Activated CD8-positive, alpha-beta T cell treated with anti-CD3 and anti-CD28 coated beads for 36 hours (primary cell): Measurements from ENCODE around the gene PLEKHN1. TPM values are rescaled to one million over a fixed set of nuclear protein-coding genes. Genes with fewer than 3 reads are reported as not detected.
A peak's percentile ranks its signal among the peaks of the same experiment; 100 is the strongest.

Source experiments
- ATAC-seq: fragments of 200-7000 bp; cut with Tn5 transposase; one replicate; pipeline ENCODE4 v1.10.0; 2021; ENCODE audit warnings: mild to moderate bottlenecking, moderate library complexity
- CTCF ChIA-PET: fragments of 350-600 bp; sonication (Branson Sonifier 250); formaldehyde crosslinking; loops from one replicate; lab custom pipeline; 2021; ENCODE audit warnings: antibody characterized with exemption; lab: Charles Lee
- POLR2A ChIA-PET: fragments of 350-600 bp; sonication (Branson Sonifier 250); formaldehyde crosslinking; loops from one replicate; lab custom pipeline; 2021; ENCODE audit warnings: antibody characterized with exemption; lab: Charles Lee
- DNase-seq: peaks from one replicate; pipeline ENCODE4 v3.0.0-alpha.2; 2020
- H3K27ac Mint-ChIP-seq: one replicate; pipeline ENCODE4 v1.8.0; 2021; ENCODE audit warnings: mild to moderate bottlenecking, mixed read lengths
- H3K27me3 Mint-ChIP-seq: one replicate; pipeline ENCODE4 v1.8.0; 2021; ENCODE audit warnings: mixed read lengths
- H3K36me3 Mint-ChIP-seq: one replicate; pipeline ENCODE4 v1.8.0; 2021; ENCODE audit warnings: low read depth, mixed read lengths
- H3K4me1 Mint-ChIP-seq: one replicate; pipeline ENCODE4 v1.8.0; 2021; ENCODE audit warnings: low read depth, mixed read lengths
- H3K4me3 Mint-ChIP-seq: one replicate; pipeline ENCODE4 v1.8.0; 2021; ENCODE audit warnings: mild to moderate bottlenecking, moderate library complexity, mixed read lengths
- H3K9me3 Mint-ChIP-seq: one replicate; pipeline ENCODE4 v1.8.0; 2021; ENCODE audit warnings: mixed read lengths
- CTCF ChIP-seq: fragments of 200-600 bp; IDR thresholded peaks from one replicate; pipeline ENCODE4 v1.8.0; 2022; ENCODE audit warnings: antibody characterized with exemption, mild to moderate bottlenecking
- intact Hi-C: fragments of 100-400 bp; cut with micrococcal nuclease; formaldehyde crosslinking; loops from one replicate; pipeline ENCODE4 v1.10.0; 2022
- total RNA-seq, 2 experiments: library from RNA; stranded (reverse); gene quantifications; one replicate each; pipeline ENCODE4 v1.2.3, GENCODE V29; 2021

The PLEKHN1 gene
- total RNA-seq, 2 experiments from 2014 or later: 1.0 to 1.3 TPM

DNA sequence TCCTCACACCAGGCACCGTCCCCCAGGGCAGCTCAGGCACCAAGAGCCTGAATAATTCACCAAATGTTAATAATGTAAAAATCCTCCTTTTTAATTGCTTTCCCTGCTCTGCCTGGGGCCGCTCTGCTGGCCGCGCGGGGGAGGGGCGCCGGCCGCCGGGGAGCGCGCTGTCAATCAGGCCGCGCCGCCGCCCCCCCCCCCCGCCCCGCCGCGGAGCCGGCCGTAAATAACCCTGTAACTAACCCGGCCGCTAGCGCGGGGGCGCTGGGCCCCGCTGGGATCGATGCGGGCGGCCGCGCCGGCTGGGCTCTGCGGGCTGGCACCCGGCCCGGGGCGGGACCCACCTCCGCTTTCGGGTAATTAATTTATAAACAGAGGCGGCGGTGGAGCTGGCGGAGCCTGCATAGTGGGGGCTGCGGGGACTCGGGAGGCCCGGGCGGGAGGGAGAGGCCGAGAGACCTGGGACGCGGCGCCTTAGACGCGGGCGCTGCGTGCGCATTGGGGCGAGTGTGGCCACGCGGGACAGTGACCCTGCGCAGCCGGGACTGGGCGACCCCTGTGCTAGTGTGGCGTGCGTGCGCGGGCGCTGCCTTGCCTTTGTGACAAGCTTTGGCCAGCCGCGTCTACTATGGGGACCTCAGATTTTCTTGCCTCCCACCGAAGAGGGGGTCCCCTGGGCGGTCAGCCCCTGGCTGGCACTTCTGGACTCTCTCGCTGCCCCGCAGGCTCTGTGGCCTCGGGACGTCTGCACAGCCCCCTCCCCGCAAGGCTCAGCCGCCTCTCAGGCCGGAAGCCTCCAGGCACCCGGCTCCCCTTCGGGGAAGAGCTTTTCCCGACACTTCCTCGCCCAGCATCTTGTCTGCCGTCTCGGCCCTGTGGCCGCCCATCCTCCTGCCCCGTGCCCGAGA is 25.9 kb upstream of the PLEKHN1 start:
- peaks cover 26% of the 10 kb centered on the region for H3K27me3 Mint-ChIP-seq
- intact Hi-C loops: no loop called here

DNA sequence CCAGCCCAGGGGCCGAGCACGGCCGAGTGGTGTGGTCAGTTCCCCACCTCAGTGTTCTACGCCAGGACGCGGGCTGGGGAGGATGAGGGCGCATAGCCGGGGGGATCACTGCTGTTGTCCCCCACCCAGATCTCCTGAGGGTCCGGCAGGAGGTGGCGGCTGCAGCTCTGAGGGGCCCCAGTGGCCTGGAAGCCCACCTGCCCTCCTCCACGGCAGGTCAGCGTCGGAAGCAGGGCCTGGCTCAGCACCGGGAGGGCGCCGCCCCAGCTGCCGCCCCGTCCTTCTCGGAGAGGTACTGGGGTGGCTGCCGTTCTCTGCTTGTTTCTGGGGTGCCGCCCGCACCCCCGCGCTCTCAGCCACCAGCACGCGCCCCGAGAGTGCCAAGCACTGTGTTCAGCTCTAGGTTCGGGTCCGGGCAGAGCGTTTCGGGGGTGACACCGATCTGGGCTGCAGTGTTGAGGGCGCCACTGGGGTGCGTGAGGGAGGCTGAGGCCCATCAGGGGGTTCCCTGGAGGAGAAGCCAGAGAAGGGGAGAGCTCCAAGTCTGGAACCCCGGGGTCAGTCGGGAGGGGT is 25.2 kb upstream of the PLEKHN1 start:
- no peak overlapping the region for H3K27ac Mint-ChIP-seq
- CTCF ChIA-PET: interaction anchor here (1.0 to 1.8 kb wide), 3 partner anchors 35 to 43 kb away, joined by 3 to 7 read pairs (median 5); no protein-coding TSS in a partner anchor
- ATAC-seq (peak; percentile 14), DNase-seq (no peak)
- no peaks in the 10 kb centered on the region for H3K9me3 Mint-ChIP-seq
- POLR2A ChIA-PET: interaction anchor here (0.9 to 3.3 kb wide), 7 partner anchors 10 to 24 kb away, joined by 3 to 17 read pairs (median 3); partner anchors contain the start of gene NOC2L
- H3K36me3 Mint-ChIP-seq: peaks cover 12% of the 10 kb centered on the region
- peak overlapping the region; percentile 57 for H3K4me3 Mint-ChIP-seq
- intact Hi-C loops: no loop called here
- no peak for TF ChIP-seq CTCF
- peaks cover 4% of the 10 kb centered on the region for H3K4me1 Mint-ChIP-seq
- peaks cover 22% of the 10 kb centered on the region for H3K27me3 Mint-ChIP-seq

More for the DNA sequence above, 25.9 kb upstream of the PLEKHN1 start:
- H3K27ac Mint-ChIP-seq: no peak overlapping the region
- no peaks in the 10 kb centered on the region for H3K9me3 Mint-ChIP-seq
- peak overlapping the region; percentile 32 for H3K4me3 Mint-ChIP-seq
- ATAC-seq: peak; percentile 13
- CTCF ChIA-PET: interaction anchor here (0.9 to 1.8 kb wide), 5 partner anchors 34 to 62 kb away, joined by 3 to 7 read pairs (median 3); no protein-coding TSS in a partner anchor
- DNase-seq: peak; percentile 47
- POLR2A ChIA-PET: interaction anchor here (0.9 to 3.3 kb wide), 6 partner anchors 10 to 24 kb away, joined by 3 to 17 read pairs (median 3); partner anchors contain the start of gene NOC2L
- no peak for TF ChIP-seq CTCF
- peaks cover 4% of the 10 kb centered on the region for H3K4me1 Mint-ChIP-seq
- H3K36me3 Mint-ChIP-seq: peaks cover 6% of the 10 kb centered on the region

GRCh38 chr1:941588-942383 is 24.5 kb upstream of the PLEKHN1 start:
- Mint-ChIP-seq H3K27me3 (peaks cover 22% of the 10 kb centered on the region), H3K4me1 (peaks cover 4% of the 10 kb centered on the region), H3K36me3 (peaks cover 12% of the 10 kb centered on the region), H3K27ac (no peak overlapping the region), H3K4me3 (peak overlapping the region; percentile 57), H3K9me3 (no peaks in the 10 kb centered on the region)
- DNase-seq (peak; percentile 50), ATAC-seq (peak; percentile 29)
- intact Hi-C loops: no loop called here
- POLR2A ChIA-PET: interaction anchor here (0.8 to 3.3 kb wide), 4 partner anchors 12 to 17 kb away, joined by 3 to 17 read pairs (median 4); no protein-coding TSS in a partner anchor
- no peak for TF ChIP-seq CTCF
- CTCF ChIA-PET: interaction anchor here (0.9 to 1.8 kb wide), 3 partner anchors 13 to 42 kb away, joined by 3 to 7 read pairs (median 5); no protein-coding TSS in a partner anchor

DNA sequence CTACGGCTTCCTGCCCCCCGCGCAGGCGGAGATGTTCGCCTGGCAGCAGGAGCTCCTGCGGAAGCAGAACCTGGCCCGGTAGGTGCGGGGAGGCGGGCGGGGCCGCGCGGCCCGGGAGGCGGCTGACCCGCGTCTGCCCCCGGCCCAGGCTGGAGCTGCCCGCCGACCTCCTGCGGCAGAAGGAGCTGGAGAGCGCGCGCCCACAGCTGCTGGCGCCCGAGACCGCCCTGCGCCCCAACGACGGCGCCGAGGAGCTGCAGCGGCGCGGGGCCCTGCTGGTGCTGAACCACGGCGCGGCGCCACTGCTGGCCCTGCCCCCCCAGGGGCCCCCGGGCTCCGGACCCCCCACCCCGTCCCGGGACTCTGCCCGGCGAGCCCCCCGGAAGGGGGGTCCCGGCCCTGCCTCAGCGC is 23.9 kb upstream of the PLEKHN1 start:
- Mint-ChIP-seq H3K4me1 (peaks cover 4% of the 10 kb centered on the region), H3K36me3 (peaks cover 17% of the 10 kb centered on the region), H3K27me3 (peaks cover 22% of the 10 kb centered on the region), H3K27ac (no peak overlapping the region), H3K4me3 (no peak overlapping the region), H3K9me3 (no peaks in the 10 kb centered on the region)
- intact Hi-C loops: no loop called here
- ChIA-PET POLR2A (interaction anchor here (0.8 to 3.3 kb wide), 3 partner anchors 13 to 122 kb away, joined by 3 to 17 read pairs (median 3); no protein-coding TSS in a partner anchor), CTCF (interaction anchor here (0.9 to 1.8 kb wide), 2 partner anchors 14 to 42 kb away, joined by 3 to 7 read pairs; no protein-coding TSS in a partner anchor)
- TF ChIP-seq CTCF: no peak
- DNase-seq (no peak), ATAC-seq (no peak)
